Diencephalon (tissue), 1 donor: ENCODE data around the gene CYS1. TPM values are rescaled to one million over a fixed set of nuclear protein-coding genes. Genes with fewer than 3 reads are reported as not detected.

ENCODE experiments used
- small RNA-seq: library from RNA; depleted of rRNA; stranded (forward); fragments of <200 nt; gene quantifications from one replicate; pipeline ENCODE3, GENCODE V24; 2014
- total RNA-seq: library from RNA; depleted of rRNA; stranded (reverse); fragments of >200 nt; gene quantifications from one replicate; pipeline ENCODE4 v1.2.3, GENCODE V29; 2014

The CYS1 gene, protein sequence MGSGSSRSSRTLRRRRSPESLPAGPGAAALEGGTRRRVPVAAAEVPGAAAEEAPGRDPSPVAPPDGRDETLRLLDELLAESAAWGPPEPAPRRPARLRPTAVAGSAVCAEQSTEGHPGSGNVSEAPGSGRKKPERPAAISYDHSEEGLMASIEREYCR
- 1.2 TPM for total RNA-seq

DNA sequence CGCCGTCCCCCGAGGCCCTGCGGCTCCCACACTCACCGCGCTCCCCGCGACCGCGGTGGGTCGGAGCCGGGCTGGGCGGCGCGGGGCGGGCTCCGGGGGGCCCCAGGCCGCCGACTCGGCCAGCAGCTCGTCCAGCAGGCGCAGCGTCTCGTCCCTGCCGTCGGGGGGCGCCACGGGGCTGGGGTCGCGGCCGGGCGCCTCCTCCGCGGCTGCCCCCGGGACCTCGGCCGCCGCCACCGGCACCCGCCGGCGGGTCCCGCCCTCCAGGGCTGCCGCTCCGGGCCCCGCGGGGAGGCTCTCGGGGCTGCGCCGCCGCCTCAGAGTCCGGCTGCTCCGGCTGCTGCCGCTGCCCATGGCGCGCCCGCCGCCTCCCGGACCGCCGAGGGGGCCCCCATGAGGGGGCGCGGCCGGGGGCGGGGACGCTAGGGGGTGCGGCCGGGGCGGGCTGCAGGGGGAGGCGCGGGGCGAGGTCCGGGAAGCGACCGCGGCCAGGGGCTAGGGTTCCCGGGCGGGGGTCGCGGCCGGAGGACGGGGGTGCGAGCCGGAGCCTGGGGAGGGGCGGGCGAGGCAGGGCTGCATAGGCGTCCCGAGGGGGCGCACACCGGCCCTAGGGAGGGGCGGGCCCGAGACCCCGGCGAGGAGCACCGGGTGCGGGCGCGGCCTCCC, at the start of gene CYS1:
Gene CYS1, minus strand, starts transcription at position 542 of the 666 bp plus-strand sequence. Its CDS starts 188 bp downstream, at position 354.

DNA sequence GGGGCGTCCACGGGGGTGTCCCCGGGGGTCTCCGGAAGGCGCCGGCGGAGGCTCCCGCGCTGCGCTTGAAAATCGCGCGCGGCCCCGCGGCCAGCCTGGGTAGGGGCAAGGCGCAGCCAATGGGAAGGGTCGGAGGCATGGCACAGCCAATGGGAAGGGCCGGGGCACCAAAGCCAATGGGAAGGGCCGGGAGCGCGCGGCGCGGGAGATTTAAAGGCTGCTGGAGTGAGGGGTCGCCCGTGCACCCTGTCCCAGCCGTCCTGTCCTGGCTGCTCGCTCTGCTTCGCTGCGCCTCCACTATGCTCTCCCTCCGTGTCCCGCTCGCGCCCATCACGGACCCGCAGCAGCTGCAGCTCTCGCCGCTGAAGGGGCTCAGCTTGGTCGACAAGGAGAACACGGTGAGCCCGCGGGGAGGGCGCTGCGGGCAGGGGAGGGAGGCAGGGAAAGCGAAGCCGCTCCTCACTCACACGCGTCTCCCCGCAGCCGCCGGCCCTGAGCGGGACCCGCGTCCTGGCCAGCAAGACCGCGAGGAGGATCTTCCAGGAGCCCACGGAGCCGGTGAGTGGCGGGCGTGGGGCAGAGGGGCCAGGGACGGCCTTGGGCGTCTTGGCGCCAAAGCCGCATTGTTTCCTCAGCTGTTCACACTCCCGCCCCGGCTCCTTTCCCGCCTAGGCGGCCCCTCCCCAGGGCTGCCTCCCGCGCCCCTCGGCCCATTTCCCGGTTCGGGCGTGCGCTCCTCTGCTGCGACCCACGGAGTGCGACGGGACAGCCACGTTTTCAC, 42.5 kb upstream of the CYS1 start, which contains the start of gene RRM2:
Gene RRM2, plus strand, starts transcription at position 240 of the 781 bp plus-strand sequence. Its CDS starts 60 bp downstream, at position 300.

DNA sequence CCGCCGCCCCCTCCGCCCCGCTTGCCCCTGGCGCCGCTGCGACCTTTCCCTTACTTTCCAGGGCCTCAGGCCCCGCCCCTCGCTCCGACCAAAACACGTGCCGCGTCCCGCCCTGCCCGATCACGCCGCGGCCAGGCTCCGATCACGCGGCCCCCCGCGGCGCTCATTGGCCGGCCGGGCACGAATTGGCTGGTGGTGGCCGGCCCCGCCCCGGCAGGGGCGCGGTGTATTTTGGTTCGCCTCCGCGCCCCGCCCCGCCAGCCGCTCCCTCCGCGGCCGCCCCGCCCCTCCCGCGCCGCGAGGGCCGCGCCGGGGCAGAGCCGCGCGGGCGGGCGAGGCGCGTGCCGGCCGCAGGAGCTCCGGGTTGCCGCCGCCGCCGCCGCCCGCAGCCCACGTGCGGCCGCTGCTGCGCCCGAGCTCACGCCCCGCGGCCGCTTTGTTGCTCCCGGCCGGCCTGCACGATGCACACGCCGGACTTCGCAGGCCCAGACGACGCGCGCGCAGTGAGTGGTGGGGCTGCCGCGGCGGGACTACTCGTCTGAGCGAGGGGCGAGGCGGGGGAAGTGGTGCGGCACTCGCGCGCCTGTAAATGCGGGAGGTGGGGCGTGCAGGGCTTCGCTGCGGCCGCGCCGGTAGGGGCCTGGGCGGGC, 36.8 kb downstream of the CYS1 start, which contains the start of gene KLF11:
Gene KLF11, plus strand, starts transcription at position 295 of the 650 bp plus-strand sequence. Its CDS starts 167 bp downstream, at position 462.

Small RNA genes within 50 kb of the gene (small RNA-seq; reads per million reads assigned to genes)
- not detected for gene RF00568

Other genes with a start within 250 kb of the CYS1 start
- 45.2 TPM for gene TAF1B, start 236.9 kb downstream of the CYS1 start, total RNA-seq
- gene GRHL1, start 128.7 kb downstream of the CYS1 start, total RNA-seq, result 10.6 TPM
- gene KLF11, start 36.9 kb downstream of the CYS1 start, total RNA-seq, result 11.1 TPM
- gene RRM2, start 42.3 kb upstream of the CYS1 start, total RNA-seq, result 14.1 TPM
- 42.4 TPM for gene HPCAL1, start 222.5 kb upstream of the CYS1 start, total RNA-seq